Measurements from ENCODE around the gene UGT1A8.

Gene UGT1A8

DNA sequence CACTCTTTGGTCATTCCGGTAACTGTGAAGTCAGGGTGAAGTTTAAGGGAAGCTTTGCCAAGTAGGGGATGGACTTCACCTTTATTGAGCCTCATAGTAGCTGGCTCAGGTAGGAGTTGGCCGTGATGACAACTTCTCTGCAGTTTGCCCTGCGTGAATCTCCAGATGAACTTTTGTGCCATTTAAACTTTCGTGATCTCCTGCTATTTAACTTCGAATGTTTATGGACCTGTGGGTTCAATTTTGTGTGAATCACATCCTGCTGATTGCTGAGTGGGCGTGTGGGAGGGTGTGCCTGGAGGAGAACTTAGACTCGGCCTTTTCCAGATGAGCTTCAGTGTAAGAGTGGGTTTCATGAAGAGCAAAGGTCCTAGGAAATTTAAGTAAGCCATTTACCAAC, 146.8 kb downstream of the UGT1A8 start:
- H3K4me1 ChIP-seq (ENCODE audit: insufficient read depth, low read length, severe bottlenecking): no peaks in the 10 kb centered on the region
- H3K9me3 ChIP-seq (ENCODE audit: low read length): no peaks in the 10 kb centered on the region
- no peak overlapping the region for H3K4me3 ChIP-seq (ENCODE audit: low read depth, low read length, poor library complexity, severe bottlenecking)
- H3K27ac ChIP-seq (ENCODE audit: low read depth, low read length, poor library complexity, severe bottlenecking): no peak overlapping the region
- H4K20me1 ChIP-seq (ENCODE audit: insufficient read depth, low read length): no peaks in the 10 kb centered on the region
- H3K9ac ChIP-seq (ENCODE audit: low read length): no peak overlapping the region
- H3K4me2 ChIP-seq (ENCODE audit: low read length): no peak overlapping the region
- no peaks in the 10 kb centered on the region for H3K79me2 ChIP-seq (ENCODE audit: insufficient read depth, low read length)
- TF ChIP-seq, protein P1, sequence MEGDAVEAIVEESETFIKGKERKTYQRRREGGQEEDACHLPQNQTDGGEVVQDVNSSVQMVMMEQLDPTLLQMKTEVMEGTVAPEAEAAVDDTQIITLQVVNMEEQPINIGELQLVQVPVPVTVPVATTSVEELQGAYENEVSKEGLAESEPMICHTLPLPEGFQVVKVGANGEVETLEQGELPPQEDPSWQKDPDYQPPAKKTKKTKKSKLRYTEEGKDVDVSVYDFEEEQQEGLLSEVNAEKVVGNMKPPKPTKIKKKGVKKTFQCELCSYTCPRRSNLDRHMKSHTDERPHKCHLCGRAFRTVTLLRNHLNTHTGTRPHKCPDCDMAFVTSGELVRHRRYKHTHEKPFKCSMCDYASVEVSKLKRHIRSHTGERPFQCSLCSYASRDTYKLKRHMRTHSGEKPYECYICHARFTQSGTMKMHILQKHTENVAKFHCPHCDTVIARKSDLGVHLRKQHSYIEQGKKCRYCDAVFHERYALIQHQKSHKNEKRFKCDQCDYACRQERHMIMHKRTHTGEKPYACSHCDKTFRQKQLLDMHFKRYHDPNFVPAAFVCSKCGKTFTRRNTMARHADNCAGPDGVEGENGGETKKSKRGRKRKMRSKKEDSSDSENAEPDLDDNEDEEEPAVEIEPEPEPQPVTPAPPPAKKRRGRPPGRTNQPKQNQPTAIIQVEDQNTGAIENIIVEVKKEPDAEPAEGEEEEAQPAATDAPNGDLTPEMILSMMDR (IDR thresholded peaks at IDR 0.05; ENCODE audit: low read length): no peak
- TF ChIP-seq EZH2 (IDR thresholded peaks at IDR 0.05; ENCODE audit: borderline replicate concordance, low read length): no peak
- no peaks in the 10 kb centered on the region for H3F3A ChIP-seq (ENCODE audit: insufficient read depth, low read length)
- H3K27me3 ChIP-seq (ENCODE audit: insufficient read depth, low read length): no peaks in the 10 kb centered on the region
- H3K9me2 ChIP-seq (ENCODE audit: low read depth, low read length): no peaks in the 10 kb centered on the region
- no peaks in the 10 kb centered on the region for H3K36me3 ChIP-seq (ENCODE audit: insufficient read depth, low read length)
- no peak overlapping the region for H2AFZ ChIP-seq (ENCODE audit: low read length)

DNA sequence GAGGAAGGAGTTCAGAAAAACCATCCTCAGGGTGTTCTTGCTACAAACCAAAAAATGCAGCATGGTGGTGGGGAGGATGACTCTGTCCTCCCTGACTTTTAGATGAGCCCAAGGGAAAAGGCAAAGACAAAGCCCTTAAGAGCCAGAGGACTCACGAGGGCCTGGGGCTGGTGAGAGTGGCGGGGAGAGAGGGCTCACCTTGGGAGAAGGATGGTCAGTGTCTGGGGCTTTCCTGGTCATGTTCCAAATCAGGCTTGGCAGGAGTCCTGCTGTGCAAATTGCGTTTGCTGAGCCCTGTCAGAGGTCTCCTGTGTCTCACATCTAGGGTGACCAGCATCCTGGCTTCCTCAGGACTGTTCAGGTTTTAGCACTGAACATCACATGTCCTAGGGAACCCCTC, 147.3 kb downstream of the UGT1A8 start:
- H3K4me3 ChIP-seq (ENCODE audit: low read depth, low read length, poor library complexity, severe bottlenecking): no peak overlapping the region
- no peaks in the 10 kb centered on the region for H3K27me3 ChIP-seq (ENCODE audit: insufficient read depth, low read length)
- no peaks in the 10 kb centered on the region for H3K4me1 ChIP-seq (ENCODE audit: insufficient read depth, low read length, severe bottlenecking)
- no peaks in the 10 kb centered on the region for H3F3A ChIP-seq (ENCODE audit: insufficient read depth, low read length)
- TF ChIP-seq, protein P1 (IDR thresholded peaks at IDR 0.05; ENCODE audit: low read length): no peak
- no peak for TF ChIP-seq EZH2 (IDR thresholded peaks at IDR 0.05; ENCODE audit: borderline replicate concordance, low read length)
- no peaks in the 10 kb centered on the region for H4K20me1 ChIP-seq (ENCODE audit: insufficient read depth, low read length)
- no peaks in the 10 kb centered on the region for H3K9me3 ChIP-seq (ENCODE audit: low read length)
- no peaks in the 10 kb centered on the region for H3K36me3 ChIP-seq (ENCODE audit: insufficient read depth, low read length)
- no peak overlapping the region for H3K27ac ChIP-seq (ENCODE audit: low read depth, low read length, poor library complexity, severe bottlenecking)
- H3K4me2 ChIP-seq (ENCODE audit: low read length): no peak overlapping the region
- H3K79me2 ChIP-seq (ENCODE audit: insufficient read depth, low read length): no peaks in the 10 kb centered on the region
- H3K9me2 ChIP-seq (ENCODE audit: low read depth, low read length): no peaks in the 10 kb centered on the region
- H3K9ac ChIP-seq (ENCODE audit: low read length): no peak overlapping the region
- no peak overlapping the region for H2AFZ ChIP-seq (ENCODE audit: low read length)

DNA sequence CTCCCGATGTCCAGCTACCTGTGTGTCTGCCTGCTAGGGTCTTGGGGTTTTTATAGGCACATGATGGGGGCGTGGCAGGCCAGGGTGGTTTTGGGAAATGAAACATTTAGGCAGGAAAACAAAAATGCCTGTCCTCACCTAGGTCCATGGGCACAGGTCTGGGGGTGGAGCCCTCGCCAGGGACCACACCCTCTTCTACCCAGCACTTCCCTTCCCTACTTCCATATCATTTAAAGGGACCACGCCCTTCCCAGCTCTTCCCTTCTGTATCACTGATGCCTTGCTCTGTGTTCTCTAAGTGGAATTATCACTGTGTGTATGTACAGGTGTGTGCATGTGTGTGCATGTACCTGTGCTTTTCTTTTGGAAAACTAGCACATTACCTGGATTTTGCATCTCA, 149.0 kb downstream of the UGT1A8 start:
- no peak overlapping the region for H3K4me2 ChIP-seq (ENCODE audit: low read length)
- no peak for TF ChIP-seq EZH2 (IDR thresholded peaks at IDR 0.05; ENCODE audit: borderline replicate concordance, low read length)
- TF ChIP-seq, protein P1 (IDR thresholded peaks at IDR 0.05; ENCODE audit: low read length): no peak

More for the DNA sequence above, 149.0 kb downstream of the UGT1A8 start:
- H3K4me1 ChIP-seq (ENCODE audit: insufficient read depth, low read length, severe bottlenecking): no peaks in the 10 kb centered on the region
- no peak overlapping the region for H3K4me3 ChIP-seq (ENCODE audit: low read depth, low read length, poor library complexity, severe bottlenecking)
- H3F3A ChIP-seq (ENCODE audit: insufficient read depth, low read length): no peaks in the 10 kb centered on the region
- H4K20me1 ChIP-seq (ENCODE audit: insufficient read depth, low read length): no peaks in the 10 kb centered on the region
- H3K27ac ChIP-seq (ENCODE audit: low read depth, low read length, poor library complexity, severe bottlenecking): no peak overlapping the region
- H3K27me3 ChIP-seq (ENCODE audit: insufficient read depth, low read length): no peaks in the 10 kb centered on the region
- no peak overlapping the region for H3K9ac ChIP-seq (ENCODE audit: low read length)
- no peaks in the 10 kb centered on the region for H3K9me2 ChIP-seq (ENCODE audit: low read depth, low read length)
- H2AFZ ChIP-seq (ENCODE audit: low read length): no peak overlapping the region
- no peaks in the 10 kb centered on the region for H3K36me3 ChIP-seq (ENCODE audit: insufficient read depth, low read length)
- no peaks in the 10 kb centered on the region for H3K9me3 ChIP-seq (ENCODE audit: low read length)
- H3K79me2 ChIP-seq (ENCODE audit: insufficient read depth, low read length): no peaks in the 10 kb centered on the region
